ENCODE data around the gene DAP. TPM values are rescaled to one million over a fixed set of nuclear protein-coding genes. Genes with fewer than 3 reads are reported as not detected.

DAP gene
- total RNA-seq, 1 experiment from 2014 or later, result 108 TPM

DNA sequence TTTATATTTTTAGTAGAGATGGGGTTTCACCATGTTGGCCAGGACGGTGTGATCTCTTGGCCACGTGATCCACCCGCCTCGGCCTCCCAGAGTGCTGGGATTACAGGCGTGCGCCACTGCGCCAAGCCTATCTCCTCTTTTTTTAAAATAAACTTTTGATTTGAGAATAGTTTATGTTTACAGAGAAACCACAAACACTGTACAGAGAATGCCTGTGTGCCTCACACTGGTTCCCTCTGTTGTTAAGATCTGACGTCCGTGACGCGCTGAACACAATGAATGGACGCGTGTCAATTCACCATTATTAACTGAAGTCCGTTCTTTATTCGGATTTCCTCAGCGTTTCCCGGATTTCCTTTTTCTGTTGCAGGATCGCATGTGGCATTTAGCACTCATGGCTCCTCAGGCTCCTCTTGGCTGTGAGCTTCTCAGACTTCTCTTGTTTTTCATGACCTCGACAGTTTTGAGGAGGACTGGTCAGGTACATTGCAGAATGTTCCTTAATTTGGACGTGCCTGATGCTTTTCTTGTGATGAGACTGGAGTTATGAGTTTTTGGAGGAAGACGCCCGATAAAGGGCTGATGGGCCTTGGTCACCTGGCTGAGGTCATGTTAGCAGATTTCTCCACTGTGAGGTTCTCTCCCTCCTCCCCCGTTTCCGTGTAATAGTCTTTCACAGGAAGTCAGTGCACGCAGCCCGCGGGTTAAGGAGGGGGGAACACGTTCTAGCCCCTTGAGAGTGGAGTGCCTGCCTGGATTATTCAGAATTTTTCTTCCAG, 127.6 kb downstream of the DAP start:
- no peak for DNase-seq (ENCODE audit: low read depth, low spot score)
- Histone ChIP-seq H3K4me1 (ENCODE audit: control insufficient read depth, insufficient read depth, low read length) (0 out of 2 replicates have a peak, but pooled peaks cover 5% of the 10 kb centered on the region), H3K9me3 (ENCODE audit: control insufficient read depth, insufficient read depth, low read depth, low read length) (no peaks in the 10 kb centered on the region), H3K27me3 (ENCODE audit: control insufficient read depth, insufficient read depth, low read length) (no peaks in the 10 kb centered on the region), H3K27ac (ENCODE audit: low read length) (no peak overlapping the region), H3K36me3 (ENCODE audit: control insufficient read depth, insufficient read depth, low read length) (no peaks in the 10 kb centered on the region), H3K4me3 (ENCODE audit: low read depth in 2 of 2, low read length in 2 of 2) (no peak overlapping the region)
- intact Hi-C loops (cut with micrococcal nuclease; ENCODE audit: unreplicated experiment) (no loop called here), in situ Hi-C loops (cut with HindIII; ENCODE audit: low pct_unique_long_range_greater_than_20kb, low sequenced_read_pairs) (no loop called here)
- TF ChIP-seq CTCF (IDR thresholded peaks at IDR 0.05) (no peak), POLR2AphosphoS5 (IDR thresholded peaks at IDR 0.05; ENCODE audit: low read depth, low read length) (no peak), TCF7L2 (IDR thresholded peaks at IDR 0.05; ENCODE audit: low read depth, low read length) (no peak)
- no TSS peak for BruUV-seq (replicated peaks)
- ChIA-PET POLR2A (no interaction called here), CTCF (interaction anchor here (0.7 kb wide), 1 partner anchor 29 kb away, joined by 3 read pairs; no protein-coding TSS in a partner anchor)
- no peak for ATAC-seq

GRCh38 chr5:10632110-10632761, 128.8 kb downstream of the DAP start:
- Histone ChIP-seq H3K4me1 (ENCODE audit: control insufficient read depth, insufficient read depth, low read length) (peaks cover 9% of the 10 kb centered on the region), H3K36me3 (ENCODE audit: control insufficient read depth, insufficient read depth, low read length) (no peaks in the 10 kb centered on the region), H3K4me3 (ENCODE audit: low read depth in 2 of 2, low read length in 2 of 2) (no peak overlapping the region), H3K27ac (ENCODE audit: low read length) (no peak overlapping the region), H3K9me3 (ENCODE audit: control insufficient read depth, insufficient read depth, low read depth, low read length) (no peaks in the 10 kb centered on the region), H3K27me3 (ENCODE audit: control insufficient read depth, insufficient read depth, low read length) (no peaks in the 10 kb centered on the region)
- DNase-seq (ENCODE audit: low read depth, low spot score) (no peak), ATAC-seq (no peak)
- intact Hi-C loops (cut with micrococcal nuclease; ENCODE audit: unreplicated experiment) (no loop called here), in situ Hi-C loops (cut with HindIII; ENCODE audit: low pct_unique_long_range_greater_than_20kb, low sequenced_read_pairs) (no loop called here)
- no TSS peak for BruUV-seq (replicated peaks)
- ChIA-PET POLR2A (no interaction called here), CTCF (interaction anchor here (0.7 kb wide), 2 partner anchors 30 to 76 kb away, joined by 3 to 9 read pairs; no protein-coding TSS in a partner anchor)
- TF ChIP-seq CTCF (IDR thresholded peaks at IDR 0.05), result no peak
- TF ChIP-seq TCF7L2 (IDR thresholded peaks at IDR 0.05; ENCODE audit: low read depth, low read length), result no peak
- no peak for TF ChIP-seq POLR2AphosphoS5 (IDR thresholded peaks at IDR 0.05; ENCODE audit: low read depth, low read length)
- TF ChIP-seq REST (IDR thresholded peaks at IDR 0.05; ENCODE audit: insufficient read depth in 1 of 2, low read depth in 2 of 2, low read length in 1 of 2), result no peak
- no peak for TF ChIP-seq SIN3A (IDR thresholded peaks at IDR 0.05; ENCODE audit: borderline replicate concordance, insufficient read depth, low read depth, low read length)
